NB4 (cell line): ENCODE results near the gene POU2F2.

Source experiments
- DNase-seq: peaks from one replicate; pipeline ENCODE4 v3.0.0; 2010; ENCODE audit warnings: low read depth
- H3K4me3 ChIP-seq: one replicate; pipeline ENCODE4 v1.5.1; 2011; ENCODE audit warnings: mild to moderate bottlenecking, low read depth, low read length, moderate library complexity
- CTCF ChIP-seq: IDR thresholded peaks from one replicate; pipeline ENCODE4 v1.5.1; 2012; ENCODE audit warnings: low read depth, low read length
- MAX ChIP-seq: IDR thresholded peaks from 2 replicates; pipeline ENCODE4 v1.6.1; 2011; ENCODE audit warnings: low read depth, low read length
- MYC ChIP-seq: IDR thresholded peaks from 2 replicates; pipeline ENCODE4 v1.6.1; 2011; ENCODE audit warnings: low read depth, low read length
- POLR2A ChIP-seq: IDR thresholded peaks from 2 replicates; pipeline ENCODE4 v1.6.1; 2011; ENCODE audit warnings: mild to moderate bottlenecking; ENCODE audit not compliant: insufficient read length; ENCODE audit errors: extremely low read depth

The POU2F2 gene

DNA sequence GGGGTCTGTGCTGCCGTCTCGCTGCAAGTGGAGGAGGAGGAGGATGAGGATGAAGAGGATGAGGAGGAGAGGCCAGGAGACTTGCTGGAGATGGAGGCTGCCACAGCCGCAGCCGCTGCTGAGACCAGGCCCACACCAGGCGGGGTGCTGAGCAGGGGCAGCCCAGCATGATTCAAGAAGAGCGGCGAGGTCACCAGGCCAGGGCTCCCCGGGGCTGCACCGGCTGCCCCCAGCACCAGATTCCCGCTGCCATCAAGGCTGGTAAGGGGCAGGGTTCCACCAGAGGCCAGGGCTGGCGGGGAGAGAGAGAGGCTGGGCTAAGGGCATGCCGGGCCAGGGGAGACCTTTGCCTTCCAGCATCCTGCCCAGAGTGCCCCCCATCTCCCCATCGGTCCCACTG lies 40.9 kb downstream of the POU2F2 start:
- DNase-seq, result no peak
- TF ChIP-seq MYC, result no peak
- TF ChIP-seq CTCF, result no peak
- no peak for TF ChIP-seq POLR2A
- TF ChIP-seq MAX, result no peak
- no peak overlapping the region for H3K4me3 ChIP-seq

DNA sequence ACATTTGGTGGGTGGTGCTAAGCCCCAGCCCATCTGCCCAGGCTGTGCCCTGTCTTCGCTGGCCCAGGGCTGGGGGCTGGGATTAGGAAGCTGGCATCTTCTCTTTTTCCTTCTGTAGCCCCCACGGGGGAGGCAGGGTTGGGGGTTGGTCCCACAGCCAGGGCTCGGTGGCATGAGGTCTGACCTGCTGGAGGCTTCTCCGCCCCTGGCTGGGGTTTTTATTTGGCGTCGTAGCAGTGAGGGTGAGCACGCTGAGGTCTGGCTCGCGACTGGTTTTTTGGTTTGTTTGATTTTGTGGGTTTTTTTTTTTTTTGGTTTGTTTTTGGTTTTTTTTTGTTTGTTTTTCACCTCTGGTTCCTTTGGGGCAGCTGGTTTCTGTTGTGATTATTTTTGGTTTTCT lies 41.6 kb downstream of the POU2F2 start:
- no peak overlapping the region for H3K4me3 ChIP-seq
- TF ChIP-seq MYC (no peak), MAX (no peak), POLR2A (no peak), CTCF (no peak)
- no peak for DNase-seq

DNA sequence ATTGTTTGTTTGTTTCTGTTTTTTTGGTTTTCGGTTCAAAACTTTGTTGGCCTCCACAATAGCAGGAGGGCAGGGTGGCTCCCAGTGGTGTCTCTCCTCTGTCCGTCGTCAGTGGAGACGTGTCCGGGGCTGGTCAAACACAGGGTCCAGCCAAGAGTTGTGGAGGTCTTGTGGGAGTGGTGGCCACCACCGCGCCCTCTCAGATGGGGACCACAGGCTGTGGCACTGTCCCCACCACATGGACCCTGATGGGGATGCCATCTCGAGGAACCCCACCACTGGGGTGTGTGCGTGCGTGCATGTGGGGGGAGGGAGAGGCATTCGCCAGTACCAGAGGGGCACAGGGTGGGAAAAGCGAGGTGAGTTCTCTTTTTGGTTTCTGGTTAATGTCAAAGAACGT lies 42.5 kb downstream of the POU2F2 start:
- TF ChIP-seq POLR2A, result no peak
- TF ChIP-seq MYC, result no peak
- no peak for TF ChIP-seq MAX
- no peak for TF ChIP-seq CTCF
- no peak for DNase-seq
- no peak overlapping the region for H3K4me3 ChIP-seq

GRCh38 chr19:42089191-42089750 lies 43.0 kb downstream of the POU2F2 start:
- TF ChIP-seq MAX (no peak), CTCF (no peak), POLR2A (no peak), MYC (no peak)
- no peak for DNase-seq

GRCh38 chr19:42088471-42089190 lies 43.6 kb downstream of the POU2F2 start:
- TF ChIP-seq CTCF (no peak), MAX (no peak), POLR2A (no peak), MYC (no peak)
- H3K4me3 ChIP-seq, result no peak overlapping the region
- DNase-seq, result no peak

More at GRCh38 chr19:42089191-42089750, 43.0 kb downstream of the POU2F2 start:
- H3K4me3 ChIP-seq, result no peak overlapping the region
